Neural crest cell (in vitro differentiated cells): ENCODE measurements around the gene XPA. TPM values are rescaled to one million over a fixed set of nuclear protein-coding genes. Genes with fewer than 3 reads are reported as not detected.
A peak's percentile ranks its signal among the peaks of the same experiment; 100 is the strongest.

ENCODE experiments used
- DNase-seq: peaks from one replicate; pipeline ENCODE4 v3.0.0; 2021; ENCODE audit warnings: low read depth, mixed read lengths, low spot score
- H3K27ac Mint-ChIP-seq: one replicate; pipeline ENCODE4 v1.8.0; 2021; ENCODE audit warnings: mild to moderate bottlenecking, mixed read lengths; ENCODE audit not compliant: unreplicated experiment
- H3K27me3 Mint-ChIP-seq: 2 replicates; pipeline ENCODE4 v1.8.0; 2021; ENCODE audit warnings: low read depth, mild to moderate bottlenecking, mixed read lengths
- H3K36me3 Mint-ChIP-seq: 2 replicates; pipeline ENCODE4 v1.8.0; 2021; ENCODE audit warnings: low read depth, mild to moderate bottlenecking, mixed read lengths
- H3K4me1 Mint-ChIP-seq: 2 replicates; pipeline ENCODE4 v1.8.0; 2021; ENCODE audit warnings: mixed read lengths
- H3K4me3 Mint-ChIP-seq: one replicate; pipeline ENCODE4 v1.8.0; 2021; ENCODE audit warnings: mild to moderate bottlenecking, mixed read lengths
- H3K9me3 Mint-ChIP-seq: 2 replicates; pipeline ENCODE4 v1.8.0; 2021; ENCODE audit warnings: mixed read lengths
- CTCF ChIP-seq: fragments of 200-600 bp; sonication (generic); conservative IDR thresholded peaks from 2 replicates; pipeline ENCODE4 v1.5.0; 2021; ENCODE audit warnings: antibody characterized with exemption, mild to moderate bottlenecking
- total RNA-seq: library from RNA; stranded (reverse); gene quantifications from 2 replicates; pipeline ENCODE4 v1.2.1, GENCODE V29; 2021

Gene XPA
- total RNA-seq, 1 donor from 2014 or later = 15.6 TPM

- H3K27ac Mint-ChIP-seq = no peak overlapping the region
- no peaks in the 10 kb centered on the region for H3K4me1 Mint-ChIP-seq
- H3K27me3 Mint-ChIP-seq = peaks cover 74% of the 10 kb centered on the region
- H3K4me3 Mint-ChIP-seq = no peak overlapping the region
- DNase-seq = peak; percentile 27
- H3K36me3 Mint-ChIP-seq = no peaks in the 10 kb centered on the region
- peak; percentile 89 for TF ChIP-seq CTCF
- no peaks in the 10 kb centered on the region for H3K9me3 Mint-ChIP-seq
Measured at GRCh38 chr9:97710356-97711222, 13.4 kb upstream of the XPA start.

DNA sequence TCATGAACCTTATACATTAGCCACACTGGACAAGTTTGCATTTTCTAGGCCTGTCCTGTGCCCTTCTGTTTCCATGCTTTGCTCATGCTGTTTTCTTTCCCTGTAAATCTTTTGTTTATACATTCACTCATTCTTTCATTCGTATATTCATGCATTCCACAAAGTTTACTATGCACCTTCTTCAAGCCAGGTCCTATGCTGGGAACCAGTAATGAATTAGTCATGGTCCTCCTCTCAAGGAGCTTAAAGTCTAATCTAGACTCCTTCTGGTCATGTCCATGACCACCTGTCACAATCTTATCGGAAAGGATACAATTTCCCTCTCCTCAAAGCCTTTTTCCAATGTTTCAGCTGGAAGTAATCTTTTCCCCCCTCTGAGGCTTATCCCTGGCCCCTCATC is 9.1 kb upstream of the XPA start:
- no peak overlapping the region for H3K27ac Mint-ChIP-seq
- no peak for TF ChIP-seq CTCF
- H3K4me1 Mint-ChIP-seq = no peaks in the 10 kb centered on the region
- H3K27me3 Mint-ChIP-seq = peaks cover 69% of the 10 kb centered on the region
- DNase-seq = no peak
- no peaks in the 10 kb centered on the region for H3K36me3 Mint-ChIP-seq
- H3K4me3 Mint-ChIP-seq = no peak overlapping the region
- H3K9me3 Mint-ChIP-seq = no peaks in the 10 kb centered on the region

- TF ChIP-seq CTCF = no peak
- Mint-ChIP-seq H3K9me3 (no peaks in the 10 kb centered on the region), H3K4me1 (no peaks in the 10 kb centered on the region), H3K27me3 (peaks cover 62% of the 10 kb centered on the region), H3K27ac (no peak overlapping the region), H3K4me3 (no peak overlapping the region), H3K36me3 (no peaks in the 10 kb centered on the region)
- DNase-seq = no peak
Measured at GRCh38 chr9:97705354-97705950, 8.3 kb upstream of the XPA start.

GRCh38 chr9:97704851-97705250 is 7.7 kb upstream of the XPA start:
- Mint-ChIP-seq H3K27ac (no peak overlapping the region), H3K27me3 (peaks cover 59% of the 10 kb centered on the region), H3K4me3 (no peak overlapping the region), H3K4me1 (no peaks in the 10 kb centered on the region), H3K36me3 (no peaks in the 10 kb centered on the region), H3K9me3 (no peaks in the 10 kb centered on the region)
- DNase-seq = no peak
- no peak for TF ChIP-seq CTCF

- Mint-ChIP-seq H3K4me1 (peaks cover 2% of the 10 kb centered on the region), H3K9me3 (no peaks in the 10 kb centered on the region), H3K27me3 (peaks cover 58% of the 10 kb centered on the region), H3K4me3 (no peak overlapping the region), H3K27ac (no peak overlapping the region), H3K36me3 (no peaks in the 10 kb centered on the region)
- TF ChIP-seq CTCF = no peak
- DNase-seq = no peak
Measured at GRCh38 chr9:97704345-97704677, 7.2 kb upstream of the XPA start.
